GM19193 (cell line): ENCODE results near the gene ABL1.

Experiments used
- POLR2A ChIP-seq: IDR thresholded peaks from 4 replicates; pipeline ENCODE4 v1.6.1; 2011; ENCODE audit not compliant: insufficient read depth, insufficient read length; ENCODE audit errors: extremely low read depth

Gene ABL1

DNA sequence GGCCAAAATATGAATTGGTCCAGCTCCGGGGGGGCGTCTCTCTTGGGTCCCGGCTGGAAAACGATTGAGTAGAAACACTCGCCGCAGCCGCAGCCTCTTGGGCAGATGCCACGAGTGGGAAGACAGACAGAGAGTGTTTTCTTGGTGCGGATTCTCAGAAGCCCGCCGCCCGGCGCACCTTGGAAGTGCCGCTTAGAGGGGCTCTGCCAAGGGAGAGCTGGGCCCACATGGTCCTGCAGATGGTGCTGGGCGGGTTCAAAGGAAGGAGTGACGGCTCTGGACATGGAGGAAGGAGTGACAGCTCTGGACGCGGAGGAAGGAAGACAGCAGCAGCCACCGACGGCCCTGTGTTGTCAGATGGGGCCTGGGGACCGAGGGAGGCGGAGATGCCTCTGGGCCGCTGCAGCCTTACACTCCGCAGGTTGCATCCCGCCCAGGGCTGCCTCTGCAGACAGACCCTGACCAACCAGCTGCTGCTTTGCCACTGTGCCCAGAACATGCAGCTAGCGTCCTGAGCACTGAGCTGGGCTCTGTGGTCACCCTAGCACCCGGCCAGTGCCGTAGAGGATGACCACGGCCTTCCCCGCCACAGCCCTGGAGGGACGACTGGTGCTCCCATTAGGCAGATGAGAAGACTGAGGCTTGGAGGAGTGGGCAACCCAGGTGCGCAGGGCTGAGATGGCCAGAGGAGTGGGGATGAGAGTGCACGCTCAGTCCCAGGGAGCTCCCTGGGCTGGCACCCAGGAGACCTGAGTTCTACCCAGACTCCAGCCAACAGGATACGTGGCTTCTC, 82.3 kb downstream of the ABL1 start:
- TF ChIP-seq POLR2A: no peak

DNA sequence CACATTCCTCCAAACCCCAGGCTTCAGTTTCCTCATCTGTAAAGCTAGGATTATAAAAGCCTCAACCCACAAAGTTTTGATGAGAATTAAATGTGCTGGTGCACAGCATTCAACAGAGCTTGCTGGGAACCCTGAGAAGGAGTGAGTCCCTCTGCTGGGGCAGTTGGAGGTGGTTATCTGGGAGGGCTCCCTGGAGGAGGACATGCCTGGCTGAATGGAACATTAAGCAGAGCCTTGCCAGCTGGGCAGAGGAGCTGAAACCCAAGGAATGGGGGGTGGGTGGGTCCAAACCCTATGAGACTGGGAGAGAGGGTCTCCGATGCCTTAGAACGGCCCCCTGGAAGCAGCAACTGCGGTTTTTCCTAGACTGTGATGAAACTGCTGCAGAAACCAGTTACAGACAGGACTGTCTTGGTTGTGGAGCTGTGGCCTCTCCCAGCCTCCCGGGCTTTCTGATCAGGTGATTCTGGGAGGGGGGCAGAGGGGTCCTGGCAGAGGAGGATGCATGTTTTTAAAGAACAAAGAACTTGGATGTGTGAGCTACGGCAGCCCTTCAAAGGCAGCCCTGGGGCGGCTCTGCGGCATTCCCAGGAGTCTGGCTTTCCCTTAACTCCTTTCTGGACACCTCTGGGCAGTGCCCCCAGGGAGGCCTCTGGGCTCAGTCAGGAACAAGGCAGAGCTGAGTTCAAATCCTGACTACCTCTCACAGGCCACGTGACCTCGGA, 83.2 kb downstream of the ABL1 start:
- TF ChIP-seq POLR2A: no peak

- no peak for TF ChIP-seq POLR2A
Measured at GRCh38 chr9:130918826-130919558, 83.9 kb downstream of the ABL1 start.

DNA sequence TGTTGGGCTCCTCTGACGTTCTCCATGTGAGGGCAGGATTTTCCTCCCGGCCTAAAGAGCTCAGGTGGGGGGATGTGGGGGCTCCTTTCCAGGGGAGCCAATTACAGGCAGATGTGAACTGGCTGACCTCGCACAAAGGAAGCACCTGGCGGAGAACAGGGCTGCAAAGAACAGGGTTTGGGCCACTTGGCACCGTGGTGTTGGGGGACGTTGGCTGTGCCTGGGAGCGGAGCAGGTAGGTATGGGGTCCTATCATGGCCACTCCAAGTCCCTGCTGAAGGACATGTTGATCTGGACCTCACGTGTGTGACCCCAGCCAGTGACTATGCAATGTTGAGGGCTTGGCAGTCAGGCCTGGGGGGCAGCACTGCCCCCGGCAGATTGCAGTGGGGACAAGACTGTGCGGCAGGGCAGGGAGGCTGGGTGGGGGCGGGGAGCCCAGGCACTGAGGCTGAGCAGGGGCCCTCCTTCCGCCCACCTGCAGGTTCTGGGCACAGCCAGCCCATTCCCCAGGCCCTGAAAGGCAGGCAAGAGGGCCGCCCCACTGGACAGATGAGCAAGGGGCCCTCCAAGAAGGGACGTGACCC, 84.6 kb downstream of the ABL1 start:
- TF ChIP-seq POLR2A: no peak

GRCh38 chr9:130920233-130920632, 85.2 kb downstream of the ABL1 start:
- no peak for TF ChIP-seq POLR2A

DNA sequence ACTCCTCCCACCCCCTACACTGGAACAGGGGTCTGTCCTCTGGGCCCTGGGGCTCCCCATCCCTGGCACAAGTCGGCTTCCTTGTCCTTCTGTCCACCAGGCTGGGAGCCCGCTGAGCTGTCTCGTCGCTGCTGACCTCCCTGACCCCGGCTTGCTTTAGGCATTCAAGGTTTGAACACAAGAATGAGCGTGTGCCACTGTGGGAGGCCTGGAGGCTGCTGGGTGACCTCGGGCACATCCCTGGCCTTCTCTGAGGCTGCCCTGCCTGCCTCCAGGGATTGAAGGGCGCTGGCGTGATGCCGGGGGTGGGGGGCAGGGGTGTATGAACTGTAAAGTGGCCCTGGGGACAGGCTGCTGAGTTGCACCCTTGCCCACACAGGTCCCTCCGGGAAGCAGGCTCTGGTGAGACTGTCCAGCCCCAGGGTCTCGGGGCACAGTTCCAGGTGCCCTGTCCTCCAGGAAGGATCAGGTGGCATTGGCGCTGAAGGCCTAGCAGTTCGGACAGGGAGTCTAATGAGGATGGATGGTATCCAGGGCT, 85.8 kb downstream of the ABL1 start:
- TF ChIP-seq POLR2A: no peak

DNA sequence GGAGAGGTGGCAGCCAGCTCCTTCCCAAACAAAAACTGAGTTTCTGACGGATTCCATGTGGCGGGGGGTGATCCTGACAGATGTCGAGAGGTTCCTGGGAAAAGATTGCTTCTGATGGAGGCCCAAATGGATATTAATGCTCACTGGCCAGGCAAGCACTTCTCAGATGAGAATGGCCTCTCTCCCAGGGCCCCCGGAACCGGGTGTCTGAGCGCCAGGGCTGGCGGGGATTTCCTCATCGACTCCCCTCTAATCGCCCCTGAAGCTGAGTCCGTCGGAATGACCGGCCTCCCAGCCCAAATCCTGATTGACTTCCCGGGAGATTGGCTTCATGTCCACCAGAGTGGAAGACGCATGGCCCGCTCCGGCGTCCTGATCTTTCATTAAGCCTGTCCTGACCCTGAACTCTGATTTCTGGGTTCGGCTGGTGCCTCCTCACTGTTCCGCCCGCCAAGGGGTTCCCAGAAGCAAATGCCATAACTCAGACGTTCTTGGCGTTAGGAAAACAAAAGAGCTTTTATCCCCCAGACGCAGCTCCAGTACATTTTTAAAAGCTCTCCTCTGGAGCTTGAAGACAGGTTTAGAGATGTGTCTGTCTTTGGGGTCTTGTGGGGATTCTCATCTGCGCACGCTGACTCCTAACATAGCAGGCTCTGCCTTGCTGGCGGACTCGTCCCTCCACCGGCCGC, 86.4 kb downstream of the ABL1 start:
- TF ChIP-seq POLR2A: no peak

DNA sequence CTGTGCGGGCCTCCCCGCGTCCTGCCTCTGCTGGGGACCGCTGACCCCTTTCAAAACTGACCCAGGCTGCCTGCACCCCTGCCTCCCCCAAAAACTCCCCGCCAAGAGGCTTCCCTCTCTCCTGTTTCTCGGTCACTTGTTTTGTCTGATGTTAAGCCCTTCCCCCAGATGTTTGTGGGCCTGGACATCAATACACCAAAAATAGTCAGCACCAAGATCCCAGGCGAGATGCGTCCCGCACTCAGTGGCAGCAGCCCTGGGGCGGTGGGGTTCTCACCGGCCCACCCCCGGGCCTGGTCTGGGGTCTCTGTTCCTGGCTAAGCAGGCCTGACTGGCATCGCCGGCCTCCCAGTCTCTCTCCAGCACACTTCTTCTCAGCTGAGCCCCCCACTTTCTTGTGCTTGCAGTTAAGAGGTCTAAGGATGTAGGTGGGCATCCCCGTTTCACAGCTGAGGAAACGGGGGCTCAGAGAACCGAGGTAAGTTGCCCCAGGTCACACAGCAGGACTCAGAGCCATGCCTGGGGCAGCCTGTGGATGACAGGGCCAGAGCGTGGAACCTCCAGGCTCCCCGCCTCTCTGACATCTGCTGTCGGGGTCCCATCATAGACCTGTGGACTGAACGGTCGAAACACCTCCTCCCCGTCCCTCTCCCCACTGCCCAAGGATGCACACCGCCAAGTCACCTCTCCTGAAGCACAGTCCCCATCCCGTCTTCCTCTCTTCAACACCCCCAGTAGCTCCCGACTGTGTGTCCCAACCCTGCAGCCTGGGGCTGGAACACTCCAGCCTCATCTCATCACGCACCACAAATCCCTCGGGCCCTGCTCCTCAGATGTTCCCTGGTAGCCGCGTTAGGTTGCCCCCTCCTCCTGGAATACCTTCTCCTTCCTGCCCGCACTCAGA, 87.2 kb downstream of the ABL1 start:
- TF ChIP-seq POLR2A: no peak

- TF ChIP-seq POLR2A: no peak
Measured at GRCh38 chr9:130922893-130923610, 88.0 kb downstream of the ABL1 start.

- no peak for TF ChIP-seq POLR2A
Measured at GRCh38 chr9:130923611-130924447, 88.8 kb downstream of the ABL1 start.

GRCh38 chr9:130924448-130924788, 89.4 kb downstream of the ABL1 start:
- TF ChIP-seq POLR2A: no peak
